A172 (cell line): ENCODE data around the gene KRTAP5-3. TPM values are rescaled to one million over a fixed set of nuclear protein-coding genes. Genes with fewer than 3 reads are reported as not detected.

Experiments
- DNase-seq: peaks from one replicate; pipeline ENCODE4 v3.0.0-alpha.2; 2015; ENCODE audit warnings: low spot score
- total RNA-seq: library from RNA; depleted of rRNA; stranded (reverse); fragments of >200 nt; shearing (Covaris generic); gene quantifications from 2 replicates; pipeline ENCODE4 v1.2.3, GENCODE V29; 2014; rRNA removed

Gene KRTAP5-3
- total RNA-seq, 1 experiment from 2014 or later = not detected

DNA sequence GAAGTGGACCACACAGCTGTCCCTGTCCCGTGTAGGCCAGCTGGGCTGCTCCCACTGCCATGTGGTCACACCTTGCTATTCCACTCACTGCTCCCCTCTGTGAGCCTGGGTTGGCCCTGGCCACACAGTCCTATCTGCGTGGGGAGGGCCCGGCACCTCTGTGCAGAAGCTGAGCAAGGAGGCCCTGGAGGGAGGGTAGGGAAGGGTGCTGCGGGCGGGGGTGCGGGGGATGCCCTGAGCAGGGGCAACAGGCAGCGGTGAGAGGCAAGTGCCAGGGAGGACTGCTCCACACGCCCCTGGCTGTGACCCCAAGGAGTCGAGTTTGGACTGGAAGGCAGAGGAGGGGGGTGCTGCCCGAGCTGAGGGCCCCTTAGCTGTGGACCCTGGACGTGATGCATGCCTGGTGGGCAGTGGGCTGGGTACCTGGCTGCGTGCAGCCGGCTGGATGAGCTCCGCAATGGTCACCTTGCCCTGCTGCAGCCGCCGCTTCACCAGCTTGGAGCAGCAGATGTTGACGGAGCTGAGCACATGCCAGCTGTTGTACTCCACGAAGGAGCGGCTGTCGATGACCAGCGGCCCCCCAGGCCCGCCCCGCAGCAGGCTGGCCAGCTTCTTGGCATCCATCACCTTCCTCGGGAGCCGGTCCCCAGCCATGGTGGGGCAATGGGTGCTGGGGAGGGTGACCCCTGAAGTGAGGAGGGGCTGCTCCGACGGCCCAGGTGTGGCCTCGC is 42.9 kb downstream of the KRTAP5-3 start:
- no peak for DNase-seq

DNA sequence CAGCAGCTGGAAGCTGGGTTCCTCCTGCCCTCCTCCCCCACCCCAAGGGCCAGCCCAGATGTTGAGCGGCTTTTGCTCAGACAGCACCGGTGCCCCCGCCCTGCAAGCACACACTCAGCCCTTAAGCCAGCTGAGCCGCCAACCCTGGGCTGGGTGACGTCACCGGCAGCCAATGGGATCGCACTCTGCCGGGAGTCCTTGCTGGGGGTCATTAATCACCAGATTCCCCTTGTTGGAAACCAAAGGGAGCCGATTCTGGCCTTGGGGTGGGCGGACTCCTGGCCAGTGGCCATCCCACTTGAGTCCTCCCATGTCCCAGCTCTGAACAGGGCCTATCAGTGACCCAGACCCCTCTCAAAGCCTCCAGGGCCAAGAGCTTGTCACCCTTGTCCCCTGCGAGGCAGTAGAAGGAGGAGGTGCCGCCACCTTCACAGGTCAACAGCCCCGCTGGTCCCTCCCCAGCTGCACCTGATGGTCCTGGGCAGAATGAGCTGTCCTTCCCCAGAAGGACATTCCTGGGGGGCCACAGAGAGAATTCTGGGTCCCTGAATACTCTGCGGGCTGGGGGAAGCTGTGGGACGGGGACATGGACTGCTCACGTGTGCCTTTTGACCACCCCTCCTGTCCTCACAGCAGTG is 43.6 kb downstream of the KRTAP5-3 start:
- peak; percentile 90 for DNase-seq

GRCh38 chr11:1563697-1564534 is 44.3 kb downstream of the KRTAP5-3 start:
- DNase-seq = no peak

GRCh38 chr11:1563149-1563638 is 45.1 kb downstream of the KRTAP5-3 start:
- no peak for DNase-seq

DNA sequence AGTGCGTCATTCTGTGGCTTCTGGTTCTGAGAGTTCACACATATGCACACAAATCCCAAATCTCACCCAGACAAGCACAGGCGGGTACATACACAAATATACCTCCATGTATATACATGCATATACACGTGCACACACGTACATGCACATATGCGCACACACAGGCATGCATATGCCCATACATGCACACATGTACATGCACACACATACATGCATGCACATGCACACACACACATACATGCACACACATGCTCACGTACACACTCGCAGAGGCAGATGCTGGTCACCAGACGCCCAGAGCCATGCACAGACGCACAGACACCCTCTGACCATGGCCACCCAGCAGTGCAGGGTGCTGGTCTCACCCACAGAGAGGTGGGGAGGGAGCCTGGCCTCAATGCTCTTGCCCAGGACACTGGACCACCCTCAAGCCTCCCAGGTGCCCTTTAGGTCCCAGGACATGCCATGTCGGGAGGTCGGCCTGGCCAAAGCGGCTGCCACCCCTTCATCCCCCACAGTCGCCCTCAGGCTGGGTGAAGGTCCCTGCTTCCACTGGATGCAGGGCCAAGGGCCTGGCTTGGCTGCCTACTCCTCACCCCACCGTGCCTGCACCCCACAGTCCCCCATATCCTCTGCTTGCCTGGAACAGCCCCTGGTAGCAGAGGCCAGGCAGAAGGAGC is 45.7 kb downstream of the KRTAP5-3 start:
- no peak for DNase-seq

GRCh38 chr11:1561955-1562354 is 46.3 kb downstream of the KRTAP5-3 start:
- no peak for DNase-seq

GRCh38 chr11:1561266-1561665 is 47.0 kb downstream of the KRTAP5-3 start:
- DNase-seq = no peak

- no peak for DNase-seq
Measured at GRCh38 chr11:1560649-1561251, 47.5 kb downstream of the KRTAP5-3 start.

GRCh38 chr11:1560002-1560648 is 48.1 kb downstream of the KRTAP5-3 start:
- no peak for DNase-seq

DNA sequence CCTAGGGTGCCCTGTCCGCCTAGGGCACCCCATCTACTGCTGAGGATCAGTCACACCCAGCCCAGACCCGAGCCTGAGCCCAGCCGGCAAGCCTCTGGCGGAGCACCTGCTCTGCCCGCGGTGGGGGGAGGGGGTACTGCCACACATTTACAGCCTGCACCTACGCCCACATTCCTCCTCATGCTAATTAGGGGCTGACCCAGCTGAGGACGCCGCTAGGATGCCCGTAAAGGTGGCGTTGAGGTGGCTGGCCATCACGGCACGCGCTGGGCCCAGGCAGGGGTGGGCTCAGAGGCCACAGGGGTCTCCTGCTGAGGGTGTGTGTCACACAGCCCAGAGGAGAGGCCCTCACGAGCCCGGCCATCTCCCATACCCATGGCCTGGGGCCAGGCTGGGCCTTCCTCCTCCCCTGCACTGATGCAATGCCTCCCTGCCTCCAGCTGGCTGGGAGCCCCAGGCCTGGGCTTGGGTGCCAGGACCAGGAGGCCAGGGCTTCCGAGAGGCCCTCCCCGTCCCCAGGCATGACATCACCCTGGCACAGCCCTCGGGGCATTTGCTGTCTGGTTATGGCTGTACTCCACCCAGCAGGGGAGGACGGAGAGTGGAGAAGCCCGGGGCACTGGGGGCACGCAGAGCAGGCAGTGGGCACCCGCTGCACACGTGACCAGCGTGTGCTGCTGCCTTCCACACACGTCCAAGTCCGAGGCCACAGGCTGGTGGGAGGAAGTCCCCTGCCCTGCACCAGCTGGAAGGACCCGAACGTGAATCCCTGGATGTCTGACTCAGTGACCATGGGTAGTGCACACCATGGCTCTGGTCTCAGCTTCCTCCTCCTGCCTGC is 48.9 kb downstream of the KRTAP5-3 start:
- peak; percentile 96 for DNase-seq

- DNase-seq = no peak
Measured at GRCh38 chr11:1558775-1559110, 49.5 kb downstream of the KRTAP5-3 start.

DNA sequence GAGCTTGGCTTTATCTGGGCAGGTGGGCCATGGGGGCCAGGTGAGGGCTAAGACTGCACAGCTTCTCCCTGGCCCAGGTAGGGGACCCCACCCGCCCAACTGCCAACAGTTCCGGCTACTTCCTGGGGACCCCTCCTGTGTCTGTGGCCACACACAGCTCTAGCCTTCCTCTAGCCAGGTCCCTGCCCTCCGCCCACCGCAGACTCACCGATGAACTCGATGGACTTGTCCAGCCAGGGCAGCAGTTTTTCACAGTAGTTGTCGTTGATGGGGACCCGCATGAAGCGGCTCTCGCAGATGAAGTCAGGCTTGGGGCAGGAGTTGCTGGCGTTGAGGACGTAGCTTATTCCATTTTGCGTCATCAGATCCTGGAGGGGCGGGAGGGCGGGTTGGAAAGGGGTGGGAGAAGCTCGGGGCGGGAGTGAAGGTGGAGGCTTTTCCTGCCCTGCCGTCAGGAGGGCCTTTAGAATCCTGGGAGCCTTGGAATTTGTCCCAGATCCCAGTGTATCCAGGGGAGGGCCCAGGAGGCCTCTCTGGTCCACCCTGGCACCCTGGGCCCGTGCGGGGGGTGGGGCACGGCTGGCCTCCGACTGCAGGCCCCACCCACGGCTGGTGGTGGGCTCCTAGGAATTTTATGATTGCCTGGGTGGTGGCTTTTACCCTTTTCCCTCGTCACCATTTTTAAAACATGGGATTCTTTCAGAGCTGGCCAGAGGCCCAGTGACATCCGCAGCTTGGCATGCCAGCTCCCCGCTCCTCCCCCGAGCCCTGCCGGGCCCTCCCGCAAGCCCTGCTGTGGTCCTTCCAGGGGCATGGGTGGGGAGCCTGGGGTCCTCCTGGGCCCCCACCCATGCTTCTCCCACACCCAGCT is 50.1 kb downstream of the KRTAP5-3 start:
- peak; percentile 97 for DNase-seq

Other genes with a start within 250 kb of the KRTAP5-3 start
- 8.6 and 13.0 TPM in 2 replicates for gene BRSK2, start 218.5 kb downstream of the KRTAP5-3 start, total RNA-seq
- 22.4 and 25.8 TPM in 2 replicates for gene MOB2, start 121.7 kb downstream of the KRTAP5-3 start, total RNA-seq
- 2.9 and 5.1 TPM in 2 replicates for gene DUSP8, start 36.2 kb downstream of the KRTAP5-3 start, total RNA-seq
- gene KRTAP5-1, start 23.2 kb downstream of the KRTAP5-3 start, total RNA-seq = not detected in 2 replicates
- not detected in 2 replicates for gene KRTAP5-2, start 10.2 kb downstream of the KRTAP5-3 start, total RNA-seq
- gene KRTAP5-4, start 13.7 kb upstream of the KRTAP5-3 start, total RNA-seq = not detected in 2 replicates
- not detected in 2 replicates for gene KRTAP5-5, start 21.3 kb upstream of the KRTAP5-3 start, total RNA-seq
- not detected in 2 replicates for gene KRTAP5-6, start 88.7 kb upstream of the KRTAP5-3 start, total RNA-seq
- 2.9 and 3.0 TPM in 2 replicates for gene IFITM10, start 142.1 kb upstream of the KRTAP5-3 start, total RNA-seq
- gene CTSD, start 155.5 kb upstream of the KRTAP5-3 start, total RNA-seq = 875 and 888 TPM in 2 replicates
- 2.1 TPM in 1 of 2 replicates, not detected in the other for gene SYT8, start 226.5 kb upstream of the KRTAP5-3 start, total RNA-seq
- gene TNNI2, start 230.5 kb upstream of the KRTAP5-3 start, total RNA-seq = not detected in 2 replicates
- gene LSP1, start 244.6 kb upstream of the KRTAP5-3 start, total RNA-seq = 2.2 and 71.7 TPM in 2 replicates